ENCODE measurements around the gene WNT6.

WNT6 gene

GRCh38 chr2:218860950-218861381, 1.4 kb downstream of the WNT6 start:
- in situ Hi-C loops (cut with HindIII; ENCODE audit: low sequenced_read_pairs) = no loop called here
- TF ChIP-seq CTCF (IDR thresholded peaks at IDR 0.05; ENCODE audit: low read depth, low read length) = no peak
- H3K4me3 ChIP-seq (ENCODE audit: low read depth, low read length) = no peak overlapping the region
- DNase-seq (ENCODE audit: low read depth, low spot score) = peak; percentile 20

GRCh38 chr2:218861645-218862318, 2.2 kb downstream of the WNT6 start:
- no peak for TF ChIP-seq CTCF (IDR thresholded peaks at IDR 0.05; ENCODE audit: low read depth, low read length)
- in situ Hi-C loops (cut with HindIII; ENCODE audit: low sequenced_read_pairs) = no loop called here
- no peak overlapping the region for H3K4me3 ChIP-seq (ENCODE audit: low read depth, low read length)
- DNase-seq (ENCODE audit: low read depth, low spot score) = no peak

- TF ChIP-seq CTCF (IDR thresholded peaks at IDR 0.05; ENCODE audit: low read depth, low read length) = no peak
- no peak overlapping the region for H3K4me3 ChIP-seq (ENCODE audit: low read depth, low read length)
- in situ Hi-C loops (cut with HindIII; ENCODE audit: low sequenced_read_pairs) = no loop called here
- no peak for DNase-seq (ENCODE audit: low read depth, low spot score)
Measured at GRCh38 chr2:218863021-218863520, 3.5 kb downstream of the WNT6 start.

GRCh38 chr2:218865396-218865795, 5.8 kb downstream of the WNT6 start:
- TF ChIP-seq CTCF (IDR thresholded peaks at IDR 0.05; ENCODE audit: low read depth, low read length) = no peak
- in situ Hi-C loops (cut with HindIII; ENCODE audit: low sequenced_read_pairs) = no loop called here
- no peak for DNase-seq (ENCODE audit: low read depth, low spot score)
- no peak overlapping the region for H3K4me3 ChIP-seq (ENCODE audit: low read depth, low read length)

GRCh38 chr2:218865999-218866398, 6.4 kb downstream of the WNT6 start:
- in situ Hi-C loops (cut with HindIII; ENCODE audit: low sequenced_read_pairs) = no loop called here
- DNase-seq (ENCODE audit: low read depth, low spot score) = no peak
- no peak overlapping the region for H3K4me3 ChIP-seq (ENCODE audit: low read depth, low read length)
- TF ChIP-seq CTCF (IDR thresholded peaks at IDR 0.05; ENCODE audit: low read depth, low read length) = no peak

GRCh38 chr2:218867900-218868299, 8.3 kb downstream of the WNT6 start:
- no peak for TF ChIP-seq CTCF (IDR thresholded peaks at IDR 0.05; ENCODE audit: low read depth, low read length)
- in situ Hi-C loops (cut with HindIII; ENCODE audit: low sequenced_read_pairs) = no loop called here
- H3K4me3 ChIP-seq (ENCODE audit: low read depth, low read length) = no peak overlapping the region
- DNase-seq (ENCODE audit: low read depth, low spot score) = no peak

Data from astrocyte of the spinal cord (primary cell).